MCF 10A (cell line): Measurements from ENCODE around the gene ZNF675. TPM values are rescaled to one million over a fixed set of nuclear protein-coding genes. Genes with fewer than 3 reads are reported as not detected.
A peak's percentile ranks its signal among the peaks of the same experiment; 100 is the strongest.
"Not testable (repeated sequence)": the region's sequence is repeated elsewhere in the genome, so short reads cannot be mapped to it uniquely, and the experiment has no call there.

Source experiments
- Bru-seq: library from RNA; stranded (reverse); fragments of 400-500 nt; gene quantifications from one replicate; lab custom pipeline; 2021; lab: Mats Ljungman, UMichigan
- BruChase-seq, 2 experiments: library from RNA; stranded (reverse); fragments of 400-500 nt; gene quantifications; one replicate each; lab custom pipeline; 2021; lab: Mats Ljungman, UMichigan
- BruUV-seq: library from RNA; stranded (reverse); fragments of 400-500 nt; replicated peaks from 2 replicates; lab custom pipeline; 2021; lab: Mats Ljungman, UMichigan
- CTCF ChIA-PET: fragments of 300-600 bp; sonication (Branson Sonifier 250); formaldehyde crosslinking; extraction: SDS; loops from one replicate; lab custom pipeline; 2021; ENCODE audit warnings: antibody characterized with exemption, inconsistent platforms; lab: Yijun Ruan, JAX
- POLR2A ChIA-PET: fragments of 300-600, 350-650 bp; sonication (Branson Sonifier 250); formaldehyde crosslinking; extraction: SDS; loops from one replicate; lab custom pipeline; 2020; ENCODE audit warnings: antibody characterized with exemption, inconsistent platforms; lab: Yijun Ruan, JAX
- DNase-seq: peaks from one replicate; pipeline ENCODE4 v3.0.0-alpha.2; 2018; ENCODE audit not compliant: unreplicated experiment
- H3K27ac Mint-ChIP-seq: one replicate; pipeline ENCODE4 v1.8.0; 2022; ENCODE audit warnings: mild to moderate bottlenecking, low read depth, mixed read lengths; ENCODE audit not compliant: unreplicated experiment
- H3K27me3 Mint-ChIP-seq: one replicate; pipeline ENCODE4 v1.8.0; 2022; ENCODE audit warnings: mixed read lengths; ENCODE audit not compliant: insufficient read depth, unreplicated experiment
- H3K36me3 Mint-ChIP-seq: one replicate; pipeline ENCODE4 v1.8.0; 2022; ENCODE audit warnings: mild to moderate bottlenecking, moderate library complexity, mixed read lengths; ENCODE audit not compliant: insufficient read depth, unreplicated experiment
- H3K4me1 Mint-ChIP-seq: one replicate; pipeline ENCODE4 v1.8.0; 2022; ENCODE audit warnings: mixed read lengths; ENCODE audit not compliant: insufficient read depth, unreplicated experiment
- H3K4me3 Mint-ChIP-seq: one replicate; pipeline ENCODE4 v1.8.0; 2022; ENCODE audit warnings: mild to moderate bottlenecking, moderate library complexity, mixed read lengths; ENCODE audit not compliant: unreplicated experiment
- H3K9me3 Mint-ChIP-seq: one replicate; pipeline ENCODE4 v1.8.0; 2022; ENCODE audit warnings: mixed read lengths; ENCODE audit not compliant: unreplicated experiment
- intact Hi-C: fragments of 100-400 bp; cut with micrococcal nuclease; formaldehyde crosslinking; loops from 2 replicates; pipeline ENCODE4 v1.14.1; 2022
- long read RNA-seq: library from polyadenylated mRNA; stranded (forward); transcript quantifications from one replicate; pipeline ENCODE4 v2.0.0, GENCODE V29; 2022
- total RNA-seq: library from RNA; stranded (reverse); gene quantifications from 2 replicates; pipeline ENCODE4 v1.2.3, GENCODE V29; 2022
- TF ChIP-seq, protein P1 (sequence below): fragments of 200-600 bp; IDR thresholded peaks from one replicate; pipeline ENCODE4 v1.8.0; 2022; ENCODE audit warnings: antibody characterized with exemption, mild to moderate bottlenecking; ENCODE audit not compliant: unreplicated experiment

ZNF675 gene
- total RNA-seq (7.9 and 8.8 TPM in 2 replicates), Bru-seq, nascent RNA (percentile 50 among the genes with signal in this experiment), BruChase-seq, experiment 1, labeled RNA remaining after a 6-hour chase (percentile 41 among the genes with signal in this experiment), BruChase-seq, experiment 2, labeled RNA remaining after a 2-hour chase (percentile 48 among the genes with signal in this experiment)
- long read RNA-seq, transcript ZNF675-201 (4 exons, 2,301 nt) = major isoform, 10 of 13 reads
- long read RNA-seq, partial matches to known transcripts = 0 of 13 reads
- long read RNA-seq, other reads (novel, unspliced or antisense) = 3 of 13 reads

DNA sequence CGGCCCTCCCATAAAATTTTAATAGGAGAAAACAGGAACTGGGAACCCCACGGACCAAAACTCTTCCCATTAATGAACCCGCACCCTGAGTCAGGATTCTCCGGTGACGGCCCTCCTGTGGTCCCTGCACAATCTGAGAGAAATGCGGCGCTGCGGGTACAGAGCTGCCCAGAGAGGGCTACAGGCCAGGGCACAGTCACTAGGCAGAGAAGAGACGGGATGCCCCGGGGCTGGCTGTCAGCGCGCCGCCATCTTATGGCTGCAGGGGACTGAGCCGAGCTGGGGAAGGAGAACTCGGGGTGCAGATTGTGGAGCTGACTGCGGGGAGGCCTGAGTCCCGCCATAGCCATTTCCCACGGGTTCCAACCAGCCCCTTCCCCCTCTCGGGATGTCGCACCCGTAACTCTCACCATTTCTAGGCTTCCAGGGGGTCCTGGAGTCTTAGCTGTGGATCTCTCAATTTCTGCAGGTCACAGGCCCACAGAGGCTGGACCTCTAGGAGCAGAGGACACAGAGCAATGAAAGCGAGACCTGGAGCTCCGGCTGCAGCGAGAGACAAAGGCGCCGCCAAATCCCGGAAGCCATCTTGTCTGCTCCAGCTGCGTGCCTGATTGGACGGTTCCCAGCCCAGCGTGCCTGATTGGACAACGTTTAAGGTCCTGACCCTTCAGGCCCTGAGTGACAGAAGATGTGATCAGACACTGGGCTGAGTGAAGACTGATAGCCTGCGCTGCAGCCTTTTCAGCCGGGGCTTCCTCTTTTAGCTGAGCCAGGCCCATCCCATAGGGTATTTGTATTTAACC is at the start of gene ZNF675:
Gene ZNF675, minus strand, starts transcription at position 592 of the 803 bp plus-strand sequence. Its CDS starts 179 bp downstream, at position 413.
- Mint-ChIP-seq H3K4me1 (peaks cover 6% of the 10 kb centered on the region), H3K27ac (peak within 1 kb of the TSS; percentile 97), H3K4me3 (peak within 1 kb of the TSS; percentile 98), H3K9me3 (no peaks in the 10 kb centered on the region), H3K27me3 (no peaks in the 10 kb centered on the region), H3K36me3 (peaks cover 7% of the 10 kb centered on the region)
- BruUV-seq = no TSS peak
- ChIA-PET CTCF (interaction anchor here (0.6 to 0.7 kb wide), 4 partner anchors 11 to 472 kb away, joined by 3 to 5 read pairs (median 3); no protein-coding TSS in a partner anchor), POLR2A (interaction anchor here (0.7 to 3.0 kb wide), 9 partner anchors 11 to 445 kb away, joined by 3 to 52 read pairs (median 5); partner anchors contain the start of genes ZNF254 and ZNF91)
- TF ChIP-seq, protein P1, sequence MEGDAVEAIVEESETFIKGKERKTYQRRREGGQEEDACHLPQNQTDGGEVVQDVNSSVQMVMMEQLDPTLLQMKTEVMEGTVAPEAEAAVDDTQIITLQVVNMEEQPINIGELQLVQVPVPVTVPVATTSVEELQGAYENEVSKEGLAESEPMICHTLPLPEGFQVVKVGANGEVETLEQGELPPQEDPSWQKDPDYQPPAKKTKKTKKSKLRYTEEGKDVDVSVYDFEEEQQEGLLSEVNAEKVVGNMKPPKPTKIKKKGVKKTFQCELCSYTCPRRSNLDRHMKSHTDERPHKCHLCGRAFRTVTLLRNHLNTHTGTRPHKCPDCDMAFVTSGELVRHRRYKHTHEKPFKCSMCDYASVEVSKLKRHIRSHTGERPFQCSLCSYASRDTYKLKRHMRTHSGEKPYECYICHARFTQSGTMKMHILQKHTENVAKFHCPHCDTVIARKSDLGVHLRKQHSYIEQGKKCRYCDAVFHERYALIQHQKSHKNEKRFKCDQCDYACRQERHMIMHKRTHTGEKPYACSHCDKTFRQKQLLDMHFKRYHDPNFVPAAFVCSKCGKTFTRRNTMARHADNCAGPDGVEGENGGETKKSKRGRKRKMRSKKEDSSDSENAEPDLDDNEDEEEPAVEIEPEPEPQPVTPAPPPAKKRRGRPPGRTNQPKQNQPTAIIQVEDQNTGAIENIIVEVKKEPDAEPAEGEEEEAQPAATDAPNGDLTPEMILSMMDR = no peak
- intact Hi-C loops = loop anchor here (2.0 kb wide), 1 partner anchor 292 kb away; the partner anchor contains the start of gene ZNF91
- DNase-seq = peak; percentile 96

GRCh38 chr19:23730729-23731465 is 43.9 kb upstream of the ZNF675 start:
- CTCF ChIA-PET, POLR2A ChIA-PET: not testable (repeated sequence)

DNA sequence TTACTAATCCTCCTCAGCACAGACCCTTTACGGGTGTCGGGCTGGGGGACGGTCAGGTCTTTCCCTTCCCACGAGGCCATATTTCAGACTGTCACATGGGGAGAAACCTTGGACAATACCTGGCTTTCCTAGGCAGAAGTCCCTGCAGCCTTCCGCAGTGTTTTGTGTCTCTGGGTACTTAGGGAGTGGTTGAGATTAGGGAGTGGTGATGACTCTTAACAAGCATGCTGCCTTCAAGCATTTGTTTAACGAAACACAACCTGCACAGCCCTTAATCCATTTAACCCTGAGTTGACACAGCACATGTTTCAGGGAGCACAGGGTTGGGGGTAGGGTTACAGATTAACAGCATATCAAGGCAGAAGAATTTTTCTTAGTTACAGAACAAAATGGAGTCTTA is 37.1 kb upstream of the ZNF675 start:
- H3K4me3 Mint-ChIP-seq, intact Hi-C loops, DNase-seq, H3K36me3 Mint-ChIP-seq, H3K27ac Mint-ChIP-seq, POLR2A ChIA-PET, H3K9me3 Mint-ChIP-seq, BruUV-seq, H3K27me3 Mint-ChIP-seq, H3K4me1 Mint-ChIP-seq: not testable (repeated sequence)
- CTCF ChIA-PET = interaction anchor here (0.7 kb wide), 1 partner anchor 605 kb away, joined by 4 read pairs; no protein-coding TSS in a partner anchor

More at GRCh38 chr19:23730729-23731465, 43.9 kb upstream of the ZNF675 start:
- H3K27ac Mint-ChIP-seq, H3K4me3 Mint-ChIP-seq, H3K9me3 Mint-ChIP-seq, H3K27me3 Mint-ChIP-seq, DNase-seq, intact Hi-C loops, BruUV-seq, H3K36me3 Mint-ChIP-seq, H3K4me1 Mint-ChIP-seq: not testable (repeated sequence)

DNA sequence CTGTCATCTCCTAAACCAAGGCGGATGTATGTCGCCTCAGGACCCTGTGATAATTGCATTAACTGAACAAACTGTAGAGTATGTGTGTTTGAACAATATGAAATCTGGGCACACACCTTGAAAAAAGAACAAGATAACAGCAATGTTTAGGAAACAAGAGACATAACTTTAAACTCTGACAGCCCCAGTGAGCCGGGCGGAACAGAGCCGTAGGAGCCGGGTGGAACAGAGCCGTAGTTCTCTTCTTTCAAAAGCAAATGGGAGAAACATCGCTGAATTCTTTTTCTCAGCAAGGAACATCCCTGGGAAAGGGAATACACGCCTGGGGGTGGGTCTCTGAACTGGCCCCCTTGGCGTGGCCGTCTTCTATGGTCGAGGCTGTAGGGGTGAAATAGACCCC is 31.8 kb upstream of the ZNF675 start:
- DNase-seq = no peak
- H3K4me3 Mint-ChIP-seq = no peak overlapping the region
- H3K4me1 Mint-ChIP-seq = no peaks in the 10 kb centered on the region
- POLR2A ChIA-PET = no interaction called here
- TF ChIP-seq, protein P1 = no peak
- H3K27ac Mint-ChIP-seq = no peak overlapping the region
- no peaks in the 10 kb centered on the region for H3K36me3 Mint-ChIP-seq
- intact Hi-C loops = no loop called here
- H3K9me3 Mint-ChIP-seq = peaks cover 23% of the 10 kb centered on the region
- no peaks in the 10 kb centered on the region for H3K27me3 Mint-ChIP-seq
- BruUV-seq = no TSS peak
- CTCF ChIA-PET = no interaction called here
